Muscle of back (tissue), 13 donors: Measurements from ENCODE around the gene CXorf65. TPM values are rescaled to one million over a fixed set of nuclear protein-coding genes. Genes with fewer than 3 reads are reported as not detected.
A peak's percentile ranks its signal among the peaks of the same experiment; 100 is the strongest.

Experiments used
- DNase-seq, 3 donors: peaks; one replicate each; pipeline versions ENCODE4 v3.0.0 to v3.0.0-alpha.2; 2013
- long read RNA-seq, 9 donors: transcript quantifications; one replicate each; lab custom pipeline, GENCODE V29; 2026
- polyA plus RNA-seq, 10 donors: library from polyadenylated mRNA; unstranded; fragments of 120-200 nt; gene quantifications; one replicate each; pipeline ENCODE4 v1.2.1, GENCODE V29; 2013; ENCODE audit not compliant: insufficient read length in 10 of 10

The CXorf65 gene
- 1 to 10 TPM in 4 of 10 donors, under 1 TPM in 2, not detected in 4; 0.52 to 2.0 (median 1.1) TPM for polyA plus RNA-seq
- long read RNA-seq, donor 1, partial matches to known transcripts = 0 of 1 reads
- long read RNA-seq, donor 1, other reads (novel, unspliced or antisense) = 0 of 1 reads
- long read RNA-seq, donor 2 = 0 reads
- long read RNA-seq, donor 3 = 0 reads
- long read RNA-seq, donor 4 = 0 reads
- long read RNA-seq, donor 5 = 0 reads
- long read RNA-seq, donor 6 = 0 reads
- long read RNA-seq, donor 7 = 0 reads
- long read RNA-seq, donor 8 = 0 reads
- long read RNA-seq, donor 9 = 0 reads

- no peak for DNase-seq
These were observed at the start of gene CXorf65 for GRCh38 chrX:71106427-71106826. CXorf65 (minus strand) TSS chrX:71106740; CDS start chrX:71106556, 184 bp downstream.

DNA sequence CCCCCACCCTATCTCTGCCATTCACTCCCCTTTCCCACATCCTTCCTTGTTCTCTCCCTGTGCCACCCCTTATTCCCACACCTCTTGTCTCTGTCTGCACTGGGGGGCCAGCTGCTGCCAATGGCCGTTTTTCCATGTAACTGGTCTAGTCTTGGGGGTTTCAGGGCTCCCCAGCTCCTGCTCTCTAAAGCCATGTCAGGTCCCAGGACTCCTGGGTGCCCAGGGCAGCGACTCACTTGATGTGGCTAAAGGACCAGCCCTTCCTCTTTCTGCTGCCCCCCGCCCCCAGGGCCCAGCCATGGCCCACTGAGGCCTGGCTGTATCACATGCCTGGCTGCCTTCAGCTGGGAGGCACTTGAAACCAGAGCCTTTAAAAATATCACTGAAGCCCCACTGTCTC is 48.1 kb upstream of the CXorf65 start:
- DNase-seq = no peak

GRCh38 chrX:71154196-71154595 is 47.7 kb upstream of the CXorf65 start:
- no peak for DNase-seq

- no peak for DNase-seq
These were observed 44.8 kb upstream of the CXorf65 start for GRCh38 chrX:71151366-71151765.

GRCh38 chrX:71148278-71148663 is 41.7 kb upstream of the CXorf65 start:
- no peak for DNase-seq

GRCh38 chrX:71147496-71148277 is 41.1 kb upstream of the CXorf65 start:
- DNase-seq = no peak

DNA sequence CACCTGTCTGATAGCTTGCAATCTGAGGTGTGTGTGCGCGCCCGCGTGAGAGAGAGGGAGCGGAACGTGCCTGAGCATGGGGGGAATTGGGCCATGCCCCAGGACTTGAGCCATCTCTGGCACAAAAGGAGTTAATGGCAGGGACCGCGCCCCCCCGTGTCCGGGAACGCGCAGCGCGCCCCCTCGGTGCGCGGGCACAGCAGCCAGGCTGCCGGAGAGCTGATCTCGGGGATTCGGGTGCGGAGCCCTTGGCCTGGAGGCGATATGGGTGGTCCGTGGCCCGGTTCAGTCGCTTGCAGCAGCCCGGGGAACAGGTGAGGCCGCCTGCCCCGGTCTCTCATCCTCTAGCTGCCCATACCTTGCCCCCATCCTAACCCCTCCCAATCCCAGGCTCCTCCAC is 38.1 kb upstream of the CXorf65 start, which contains the start of gene NLGN3:
Gene NLGN3, plus strand, starts transcription at position 191 of the 400 bp plus-strand sequence. CDS start 2,909 bp downstream, outside the sequence.
- DNase-seq = peak in 1 of 3 donors; percentile 38

DNA sequence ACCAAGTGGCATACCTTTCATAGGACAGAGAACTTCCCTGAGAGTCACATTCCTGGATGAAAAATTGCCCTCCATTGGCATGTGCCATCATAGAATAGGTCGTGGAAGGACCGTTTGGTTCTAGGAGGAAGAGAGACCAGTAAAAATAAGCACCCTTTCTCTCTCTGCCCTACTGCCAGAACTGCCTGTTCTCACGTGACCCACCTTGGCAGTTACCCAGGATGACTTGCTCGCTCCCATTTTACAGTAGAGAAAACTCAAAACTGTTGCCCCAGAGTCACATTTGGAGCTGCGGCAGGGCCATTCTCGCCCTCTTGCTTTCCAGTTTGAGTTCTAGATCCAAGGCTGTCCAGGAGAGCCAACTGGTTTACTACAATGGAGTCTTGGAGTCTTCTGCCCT is 37.0 kb upstream of the CXorf65 start:
- DNase-seq = peak in 2 of 3 donors; percentile 18 to 21

DNA sequence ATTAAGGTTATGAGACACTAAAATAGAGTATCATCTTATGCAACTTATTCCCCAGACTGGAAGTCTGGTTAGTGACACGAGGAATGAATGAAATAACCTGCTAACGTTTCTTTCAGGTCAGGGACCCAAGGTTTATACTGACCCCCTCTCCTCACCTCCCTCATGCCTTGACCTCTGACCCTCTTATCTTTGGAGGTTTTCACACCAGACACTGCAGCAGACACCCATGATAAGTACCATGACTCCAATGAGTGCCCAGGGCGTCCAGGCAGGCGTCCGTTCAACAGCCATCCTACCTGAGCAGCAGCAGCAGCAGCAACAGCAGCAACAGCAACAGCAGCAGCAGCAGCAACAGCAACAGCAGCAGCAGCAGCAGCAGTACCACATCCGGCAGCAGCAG is 33.9 kb upstream of the CXorf65 start:
- no peak for DNase-seq

GRCh38 chrX:71131510-71131909 is 25.0 kb upstream of the CXorf65 start:
- DNase-seq = no peak

GRCh38 chrX:71128915-71129765 is 22.6 kb upstream of the CXorf65 start:
- peak in 2 of 3 donors; percentile 58 to 69 for DNase-seq

- no peak for DNase-seq
These were observed 21.8 kb upstream of the CXorf65 start for GRCh38 chrX:71128166-71128833.

GRCh38 chrX:71118985-71119535 is 12.5 kb upstream of the CXorf65 start:
- DNase-seq = peak in 1 of 3 donors; percentile 30

DNA sequence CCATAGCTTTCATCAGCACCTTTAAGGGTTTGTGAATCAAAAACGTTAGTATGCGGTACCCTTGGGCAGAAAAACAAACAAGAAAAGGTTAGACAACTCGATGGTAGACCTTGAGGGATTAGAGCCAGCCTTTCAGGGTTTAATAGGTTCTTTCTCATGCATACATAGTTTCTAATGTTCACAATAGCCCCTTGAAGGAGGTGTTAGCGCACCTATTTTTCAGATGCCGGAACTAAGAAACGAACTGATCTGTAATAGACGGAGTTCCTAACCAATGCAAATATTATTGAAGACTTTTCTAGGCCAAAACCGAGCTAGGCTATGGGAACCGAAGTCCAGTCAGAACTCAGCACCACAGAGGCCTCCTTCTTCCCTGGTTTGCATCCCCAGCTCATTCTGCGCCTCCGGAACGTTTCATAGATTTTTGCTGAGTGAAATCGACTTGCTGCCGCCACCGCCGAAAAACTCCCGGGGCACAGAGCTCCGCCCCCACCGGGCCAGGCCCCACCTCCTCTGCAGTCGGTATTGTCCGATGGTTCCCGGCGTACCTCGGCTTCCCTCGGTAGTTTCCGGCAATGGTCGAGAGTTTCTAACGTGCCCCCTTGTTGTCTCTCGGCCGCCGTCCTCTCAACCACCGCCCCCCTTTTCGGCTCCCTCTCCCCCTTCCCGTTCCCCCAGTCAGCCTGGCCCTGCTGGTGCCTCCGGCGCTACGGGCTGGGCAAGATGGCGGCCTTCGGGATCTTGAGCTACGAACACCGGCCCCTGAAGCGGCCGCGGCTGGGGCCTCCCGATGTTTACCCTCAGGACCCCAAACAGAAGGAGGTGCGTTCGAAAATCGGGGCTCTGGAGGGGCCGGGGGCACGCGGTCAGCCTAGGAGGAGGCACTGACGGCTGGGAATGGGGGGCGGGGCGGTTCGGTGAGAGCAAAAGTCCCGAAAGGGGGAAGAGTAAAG is 11.8 kb upstream of the CXorf65 start, which contains the start of gene MED12:
Gene MED12, plus strand, starts transcription at position 565 of the 953 bp plus-strand sequence. Its CDS starts 159 bp downstream, at position 724.
- DNase-seq = peak; percentile 78 to 94 (median 85)

DNA sequence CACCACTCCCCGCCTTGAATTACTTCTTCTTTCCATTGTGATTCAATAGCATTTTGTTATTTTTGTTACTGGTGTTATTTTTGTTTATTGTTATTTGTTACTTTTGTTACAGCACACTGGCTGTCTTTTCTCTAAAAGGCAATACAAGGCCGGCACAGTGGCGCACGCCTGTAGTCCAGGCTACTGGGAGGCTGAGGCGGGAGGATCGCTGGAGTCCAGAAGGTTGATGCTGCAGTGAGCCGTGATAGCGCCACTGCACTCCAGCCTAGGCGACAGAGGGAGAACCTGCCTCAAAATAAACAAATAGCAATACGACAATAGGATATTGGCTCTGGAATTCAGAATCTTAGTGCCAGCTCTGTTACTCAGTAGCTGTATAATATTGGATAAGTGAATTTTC is 10.8 kb upstream of the CXorf65 start:
- DNase-seq = no peak

- no peak for DNase-seq
These were observed 5.4 kb upstream of the CXorf65 start for GRCh38 chrX:71111921-71112431.

DNA sequence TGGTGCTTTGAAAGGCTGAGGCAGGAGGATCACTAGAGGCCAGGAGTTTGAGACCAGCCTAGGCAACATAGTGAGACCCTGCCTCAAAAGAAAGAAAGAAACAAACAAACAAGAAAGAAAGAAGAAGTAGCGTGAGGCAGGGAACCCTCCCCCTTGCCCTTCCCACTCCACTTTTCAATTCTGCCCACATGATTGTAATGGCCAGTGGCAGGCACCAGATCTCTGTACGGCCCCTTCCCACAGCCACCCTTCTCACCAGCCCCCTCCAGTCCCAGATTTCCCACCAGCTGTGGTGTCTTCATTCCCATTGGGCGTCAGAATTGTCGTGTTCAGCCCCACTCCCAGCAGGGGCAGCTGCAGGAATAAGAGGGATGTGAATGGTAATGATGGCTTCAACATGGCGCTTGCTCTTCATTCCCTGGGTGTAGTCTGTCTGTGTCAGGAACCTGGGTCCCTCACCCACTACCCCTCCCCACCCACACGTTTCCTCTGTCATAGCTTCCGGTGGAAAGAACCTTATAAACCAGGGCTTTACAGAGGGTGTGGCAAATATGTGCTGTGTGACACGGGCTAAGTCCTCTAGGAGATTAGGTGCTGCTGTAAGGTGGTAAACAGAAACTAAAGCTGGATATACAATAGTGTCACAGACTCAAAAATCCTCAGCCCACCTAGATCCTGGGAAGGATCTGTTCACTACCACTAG is 4.8 kb upstream of the CXorf65 start, which contains the start of gene IL2RG:
Gene IL2RG, minus strand, starts transcription at position 437 of the 703 bp plus-strand sequence. Its CDS starts 38 bp downstream, at position 399.
- DNase-seq = no peak

DNA sequence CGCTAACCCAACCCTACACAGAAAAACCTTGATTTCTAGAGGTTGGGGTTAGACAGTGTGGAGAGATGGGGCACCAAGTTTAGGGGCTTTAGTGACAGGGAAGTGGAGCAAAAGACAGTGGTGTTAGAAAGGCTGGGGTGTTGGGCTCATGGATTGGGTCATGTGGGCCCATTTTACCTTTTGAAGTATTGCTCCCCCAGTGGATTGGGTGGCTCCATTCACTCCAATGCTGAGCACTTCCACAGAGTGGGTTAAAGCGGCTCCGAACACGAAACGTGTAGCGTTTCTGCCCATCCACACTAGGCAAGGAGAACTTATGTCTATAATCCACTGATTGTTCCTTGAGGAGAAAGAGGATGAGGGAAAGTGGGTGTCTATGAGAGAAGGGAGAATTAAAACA is 2.5 kb upstream of the CXorf65 start:
- DNase-seq = no peak
